Upper lobe of left lung (tissue), 4 donors: Measurements from ENCODE around the gene GUK1.

Source experiments
- POLR2A ChIP-seq, 4 donors: fragments of 450-650 bp; IDR thresholded peaks; one replicate each; pipeline ENCODE4 v1.5.1; 2016 to 2017; ENCODE audit warnings: antibody characterized with exemption in 4 of 4, mild to moderate bottlenecking in 2 of 4
- POLR2AphosphoS5 ChIP-seq, 2 donors: sonication (generic); formaldehyde crosslinking; IDR thresholded peaks; one replicate each; pipeline ENCODE4 v1.5.1; 2017; ENCODE audit warnings: antibody characterized with exemption in 2 of 2
- TF ChIP-seq, protein P1 (sequence below), 6 experiments: fragments of 450-650 bp in 4 of 6; fragments of 200-600 bp in 2 of 6; sonication (generic) in 2 of 6; IDR thresholded peaks; one replicate each; pipeline ENCODE4 v1.5.1; 2016 to 2019; ENCODE audit warnings: antibody characterized with exemption in 6 of 6

DNA sequence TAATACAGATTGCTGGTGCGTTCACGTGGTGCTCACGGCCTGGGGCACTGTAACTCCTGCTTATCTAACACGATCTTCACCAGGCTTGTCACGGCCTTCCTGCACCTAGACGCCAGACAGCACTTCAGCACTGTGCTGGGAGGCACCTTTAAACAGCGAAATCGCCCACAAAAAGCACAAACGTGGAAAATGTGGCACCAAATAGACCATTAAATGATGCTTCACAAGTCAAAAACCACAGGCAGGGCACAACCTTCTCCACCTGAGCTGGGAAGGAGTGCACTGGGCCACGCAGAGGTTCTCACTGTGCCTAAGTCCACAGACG lies 45.5 kb downstream of the GUK1 start:
- TF ChIP-seq, protein P1, sequence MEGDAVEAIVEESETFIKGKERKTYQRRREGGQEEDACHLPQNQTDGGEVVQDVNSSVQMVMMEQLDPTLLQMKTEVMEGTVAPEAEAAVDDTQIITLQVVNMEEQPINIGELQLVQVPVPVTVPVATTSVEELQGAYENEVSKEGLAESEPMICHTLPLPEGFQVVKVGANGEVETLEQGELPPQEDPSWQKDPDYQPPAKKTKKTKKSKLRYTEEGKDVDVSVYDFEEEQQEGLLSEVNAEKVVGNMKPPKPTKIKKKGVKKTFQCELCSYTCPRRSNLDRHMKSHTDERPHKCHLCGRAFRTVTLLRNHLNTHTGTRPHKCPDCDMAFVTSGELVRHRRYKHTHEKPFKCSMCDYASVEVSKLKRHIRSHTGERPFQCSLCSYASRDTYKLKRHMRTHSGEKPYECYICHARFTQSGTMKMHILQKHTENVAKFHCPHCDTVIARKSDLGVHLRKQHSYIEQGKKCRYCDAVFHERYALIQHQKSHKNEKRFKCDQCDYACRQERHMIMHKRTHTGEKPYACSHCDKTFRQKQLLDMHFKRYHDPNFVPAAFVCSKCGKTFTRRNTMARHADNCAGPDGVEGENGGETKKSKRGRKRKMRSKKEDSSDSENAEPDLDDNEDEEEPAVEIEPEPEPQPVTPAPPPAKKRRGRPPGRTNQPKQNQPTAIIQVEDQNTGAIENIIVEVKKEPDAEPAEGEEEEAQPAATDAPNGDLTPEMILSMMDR (IDR thresholded peaks at IDR 0.05) = no peak
- TF ChIP-seq POLR2AphosphoS5 (IDR thresholded peaks at IDR 0.05) (no peak), POLR2A (IDR thresholded peaks at IDR 0.05) (no peak)
